H1 (cell line): ENCODE measurements around the gene TNIK. TPM values are rescaled to one million over a fixed set of nuclear protein-coding genes. Genes with fewer than 3 reads are reported as not detected.

ENCODE experiments used
- CTCF ChIA-PET: fragments of 300-600 bp; sonication (Branson Sonifier 250); formaldehyde crosslinking; loops from one replicate; lab custom pipeline; 2021; ENCODE audit not compliant: partially characterized antibody; lab: Charles Lee
- POLR2A ChIA-PET: fragments of 300-600 bp; sonication (Branson Sonifier 250); formaldehyde crosslinking; loops from one replicate; lab custom pipeline; 2021; ENCODE audit warnings: inconsistent platforms; ENCODE audit not compliant: partially characterized antibody; lab: Charles Lee
- DNase-seq, 2 experiments: peaks; one replicate each; pipeline versions ENCODE4 v3.0.0 to v3.0.0-alpha.2; 2010 to 2022; ENCODE audit warnings: low spot score in 2 of 2, low read depth in 1 of 2, mixed read lengths in 1 of 2
- FAIRE-seq: peaks from 2 replicates; lab custom pipeline; 2011; peaks lifted over from hg19 to GRCh38; lab: Jason Lieb, UNC
- H2AFZ ChIP-seq: 2 replicates; pipeline ENCODE4 v1.8.1; 2012; ENCODE audit warnings: low read length, inconsistent platforms
- H2AK5ac ChIP-seq: 2 replicates; pipeline ENCODE4 v1.6.1; 2013; ENCODE audit warnings: low read depth, low read length
- H2BK120ac ChIP-seq: replicated peaks from 2 replicates; pipeline ENCODE3; 2013; ENCODE audit warnings: low read depth, low read length, inconsistent platforms
- H2BK12ac ChIP-seq: 2 replicates; pipeline ENCODE4 v1.6.1; 2013; ENCODE audit warnings: low read depth, low read length
- H2BK15ac ChIP-seq: 2 replicates; pipeline ENCODE4 v1.6.1; 2013; ENCODE audit warnings: low read length
- H2BK20ac ChIP-seq: 2 replicates; pipeline ENCODE4 v1.6.1; 2013; ENCODE audit warnings: low read length
- H2BK5ac ChIP-seq: 2 replicates; pipeline ENCODE4 v1.6.1; 2013; ENCODE audit warnings: low read depth, low read length
- H3K14ac ChIP-seq: 2 replicates; pipeline ENCODE4 v1.6.1; 2013; ENCODE audit warnings: inconsistent platforms; ENCODE audit not compliant: insufficient read length
- H3K18ac ChIP-seq: 2 replicates; pipeline ENCODE4 v1.6.1; 2013; ENCODE audit warnings: low read length; ENCODE audit errors: extremely low read depth
- H3K23ac ChIP-seq: 2 replicates; pipeline ENCODE4 v1.6.1; 2013; ENCODE audit warnings: inconsistent platforms; ENCODE audit not compliant: insufficient read length
- H3K23me2 ChIP-seq: 2 replicates; pipeline ENCODE4 v1.6.1; 2013; ENCODE audit warnings: low read depth, low read length
- H3K27ac ChIP-seq: 2 replicates; pipeline ENCODE4 v1.6.1; 2011; ENCODE audit warnings: low read depth, low read length, inconsistent platforms
- H3K27me3 ChIP-seq, 4 experiments: replicated peaks in 1 of 4; 1 replicate in 1 of 4; 2 replicates in 3 of 4; pipeline versions ENCODE4 v1.6.1 to v1.8.1; 2011 to 2013; ENCODE audit warnings: low read length in 3 of 4, mild to moderate bottlenecking in 3 of 4, inconsistent platforms in 2 of 4, mixed read lengths in 2 of 4, moderate library complexity in 1 of 4; ENCODE audit not compliant: control insufficient read depth in 3 of 4, insufficient read depth in 3 of 4; ENCODE audit errors: extremely low read depth in 1 of 4
- H3K36me3 ChIP-seq, 4 experiments: 2 replicates each; pipeline versions ENCODE4 v1.6.1 to v1.8.1; 2011 to 2013; ENCODE audit warnings: mild to moderate bottlenecking in 4 of 4, low read length in 3 of 4, moderate library complexity in 2 of 4, control low read depth in 1 of 4, inconsistent platforms in 1 of 4; ENCODE audit not compliant: insufficient read depth in 4 of 4, control insufficient read depth in 2 of 4
- H3K4ac ChIP-seq: replicated peaks from 2 replicates; pipeline ENCODE3; 2013; ENCODE audit warnings: low read length, low read depth, mixed read lengths, inconsistent platforms; ENCODE audit not compliant: insufficient read length
- H3K4me1 ChIP-seq, 4 experiments: replicated peaks in 1 of 4; 1 replicate in 1 of 4; 2 replicates in 3 of 4; pipeline versions ENCODE4 v1.6.1 to v1.8.1; 2011 to 2013; ENCODE audit warnings: low read length in 3 of 4, inconsistent platforms in 2 of 4, mixed read lengths in 1 of 4; ENCODE audit not compliant: insufficient read depth in 4 of 4, control insufficient read depth in 3 of 4
- H3K4me2 ChIP-seq, 2 experiments: 2 replicates each; pipeline versions ENCODE4 v1.6.1 to v1.8.1; 2011 to 2013; ENCODE audit warnings: low read depth in 2 of 2, low read length in 2 of 2, control low read depth in 1 of 2, inconsistent platforms in 1 of 2, mild to moderate bottlenecking in 1 of 2; ENCODE audit not compliant: insufficient read depth in 1 of 2
- H3K4me3 ChIP-seq, 4 experiments: fragments of 200-600, 300-600 bp in 1 of 4; sonication (generic), shearing (Covaris generic), sonication (Bioruptor Twin) in 1 of 4; 2 replicates each; pipeline versions ENCODE4 v1.5.1 to v1.8.1; 2011 to 2016; ENCODE audit warnings: low read length in 4 of 4, low read depth in 3 of 4, control low read depth in 2 of 4, inconsistent platforms in 2 of 4, mild to moderate bottlenecking in 2 of 4, mixed read lengths in 1 of 4, moderate library complexity in 1 of 4; ENCODE audit not compliant: insufficient read depth in 2 of 4; ENCODE audit errors: extremely low read depth in 1 of 4
- H3K56ac ChIP-seq: replicated peaks from 2 replicates; pipeline ENCODE3; 2013; ENCODE audit warnings: low read depth, mild to moderate bottlenecking, mixed read lengths, low read length, inconsistent platforms; ENCODE audit not compliant: insufficient read length
- H3K79me1 ChIP-seq: 2 replicates; pipeline ENCODE4 v1.6.1; 2013; ENCODE audit warnings: low read depth, low read length, control low read depth
- H3K79me2 ChIP-seq, 2 experiments: 2 replicates each; pipeline versions ENCODE4 v1.6.1 to v1.8.1; 2012 to 2013; ENCODE audit warnings: low read length in 2 of 2, mild to moderate bottlenecking in 2 of 2, inconsistent platforms in 1 of 2; ENCODE audit not compliant: insufficient read depth in 2 of 2, control insufficient read depth in 1 of 2
- H3K9ac ChIP-seq, 4 experiments: replicated peaks in 1 of 4; 1 replicate in 1 of 4; 2 replicates in 3 of 4; pipeline versions ENCODE4 v1.6.1 to v1.8.1; 2011 to 2013; ENCODE audit warnings: low read depth in 3 of 4, low read length in 3 of 4, control low read depth in 2 of 4, mild to moderate bottlenecking in 2 of 4, moderate library complexity in 2 of 4, inconsistent platforms in 1 of 4; ENCODE audit errors: extremely low read depth in 1 of 4
- H3K9me3 ChIP-seq, 2 experiments: 2 replicates each; pipeline versions ENCODE4 v1.6.1 to v1.8.1; 2012 to 2013; ENCODE audit warnings: mild to moderate bottlenecking in 2 of 2, moderate library complexity in 2 of 2, control low read depth in 1 of 2, inconsistent platforms in 1 of 2, low read depth in 1 of 2, low read length in 1 of 2, mixed read lengths in 1 of 2; ENCODE audit not compliant: insufficient read depth in 2 of 2
- H4K20me1 ChIP-seq, 2 experiments: replicated peaks in 1 of 2; 2 replicates each; pipeline versions ENCODE3 to v1.8.1; 2011 to 2013; ENCODE audit warnings: inconsistent platforms in 2 of 2, low read length in 2 of 2, mild to moderate bottlenecking in 1 of 2; ENCODE audit not compliant: insufficient read depth in 2 of 2, control insufficient read depth in 1 of 2
- H4K5ac ChIP-seq: 2 replicates; pipeline ENCODE4 v1.6.1; 2013; ENCODE audit warnings: low read length, low read depth, mixed read lengths, inconsistent platforms; ENCODE audit not compliant: insufficient read length
- H4K8ac ChIP-seq: 2 replicates; pipeline ENCODE4 v1.8.0; 2013; ENCODE audit warnings: mild to moderate bottlenecking, moderate library complexity, low read length, inconsistent platforms; ENCODE audit not compliant: insufficient read depth; ENCODE audit errors: extremely low read depth
- H4K91ac ChIP-seq: replicated peaks from 2 replicates; pipeline ENCODE3; 2013; ENCODE audit warnings: low read length, mixed read lengths, inconsistent platforms; ENCODE audit not compliant: insufficient read length
- EZH2 ChIP-seq: fragments of 200-600 bp; sonication (generic); IDR thresholded peaks from 2 replicates; pipeline ENCODE4 v1.7.1; 2012; ENCODE audit warnings: low read depth, mild to moderate bottlenecking, moderate library complexity, low read length, inconsistent platforms; ENCODE audit not compliant: severe bottlenecking
- POLR2AphosphoS5 ChIP-seq: IDR thresholded peaks from 2 replicates; pipeline ENCODE4 v1.6.1; 2011; ENCODE audit warnings: low read depth, low read length
- SP4 ChIP-seq: IDR thresholded peaks from 2 replicates; pipeline ENCODE4 v1.6.1; 2012; ENCODE audit warnings: low read length, inconsistent platforms
- SRF ChIP-seq: IDR thresholded peaks from 2 replicates; pipeline ENCODE4 v1.6.1; 2011; ENCODE audit warnings: mild to moderate bottlenecking, low read depth, low read length, moderate library complexity
- SUZ12 ChIP-seq: fragments of 200-600 bp; sonication (generic); IDR thresholded peaks from 2 replicates; pipeline ENCODE4 v1.6.1; 2012; ENCODE audit warnings: mild to moderate bottlenecking, inconsistent platforms, low read length, moderate library complexity, mixed read lengths
- polyA plus RNA-seq, 7 experiments: library from polyadenylated mRNA; depleted of rRNA in 3 of 7; stranded (reverse) in 5 of 7; unstranded in 2 of 7; fragments of >200 nt in 5 of 7; fragments of 200-250 nt in 2 of 7; gene quantifications; 1 replicate in 5 of 7; 2 replicates in 1 of 7; 4 replicates in 1 of 7; pipeline versions ENCODE4 v1.2.1 to v1.2.3, GENCODE V29; 2011 to 2013; ENCODE audit warnings: missing spikeins in 2 of 7, mixed read lengths in 2 of 7
- total RNA-seq: library from RNA; stranded (reverse); fragmentation: NEBNext Ultra II Directional; extraction: Animal tissue kit (Norgen Biotek cat#: 25700); gene quantifications from 2 replicates; pipeline ENCODE4 v1.2.1, GENCODE V29; 2021

TNIK gene
- total and polyA plus RNA-seq, 2 of the 8 experiments (the other 6 are each of a cell fraction or from before 2014, with no cell fraction given) = 7.4 to 42.0 TPM

DNA sequence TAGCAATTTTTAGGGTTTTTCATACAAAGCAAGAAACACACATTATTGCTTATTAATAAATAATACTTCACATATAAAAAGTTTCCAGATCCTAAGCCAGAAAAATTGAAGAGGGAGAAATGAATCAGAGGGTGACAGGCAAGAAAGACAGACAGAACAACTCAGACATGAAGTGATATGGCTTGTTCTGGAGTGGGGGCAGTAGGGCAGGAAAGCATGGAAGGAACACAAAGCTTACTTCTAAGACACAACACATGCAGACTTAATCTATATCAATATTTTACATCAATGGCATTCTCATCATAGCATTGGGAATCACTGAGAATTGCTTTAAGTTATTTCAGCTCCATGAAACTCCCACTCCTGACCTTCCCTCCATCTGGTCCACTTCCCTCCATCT, 24.4 kb downstream of the TNIK start:
- no peaks in the 10 kb centered on the region; the same call in 1 of the 2 replicates for H3K79me1 ChIP-seq
- H3K18ac ChIP-seq = no peak overlapping the region
- no peak overlapping the region for H2BK120ac ChIP-seq
- FAIRE-seq = no peak
- POLR2A ChIA-PET = interaction anchor here (0.6 kb wide), 1 partner anchor 13 kb away, joined by 3 read pairs; no protein-coding TSS in a partner anchor
- no peak overlapping the region for H4K91ac ChIP-seq
- no peak overlapping the region for H4K5ac ChIP-seq
- no peak overlapping the region for H3K9ac ChIP-seq
- H2AFZ ChIP-seq = no peak overlapping the region
- H3K14ac ChIP-seq = no peak overlapping the region
- no peak overlapping the region for H4K8ac ChIP-seq
- H3K9me3 ChIP-seq = peaks cover 0 to 2% of the 10 kb centered on the region in 2 experiments; a peak in 1 of 4 replicates
- H3K4ac ChIP-seq = no peak overlapping the region
- no peak for DNase-seq
- H2BK5ac ChIP-seq = no peak overlapping the region
- no peaks in the 10 kb centered on the region for H3K36me3 ChIP-seq
- no peak overlapping the region for H3K23ac ChIP-seq
- no peaks in the 10 kb centered on the region for H4K20me1 ChIP-seq
- H3K4me3 ChIP-seq = no peak overlapping the region
- no peaks in the 10 kb centered on the region; the same call in 1 of the 2 replicates for H3K23me2 ChIP-seq
- CTCF ChIA-PET = interaction anchor here (0.6 to 1.6 kb wide), 3 partner anchors 37 to 602 kb away, joined by 3 to 4 read pairs (median 3); no protein-coding TSS in a partner anchor
- H3K27ac ChIP-seq = no peak overlapping the region
- no peak overlapping the region for H2BK20ac ChIP-seq
- no peak overlapping the region for H3K56ac ChIP-seq
- H2BK15ac ChIP-seq = no peak overlapping the region
- peaks cover 0 to 19% (median 6%) of the 10 kb centered on the region in 4 experiments; a peak in 5 of 7 replicates for H3K4me1 ChIP-seq
- no peak overlapping the region for H2AK5ac ChIP-seq
- H3K79me2 ChIP-seq = peaks cover 0 to 73% of the 10 kb centered on the region in 2 experiments; a peak in 2 of 4 replicates
- H2BK12ac ChIP-seq = no peak overlapping the region
- no peak overlapping the region for H3K4me2 ChIP-seq
- H3K27me3 ChIP-seq = no peaks in the 10 kb centered on the region
- TF ChIP-seq EZH2 (no peak), SRF (no peak), SUZ12 (no peak), SP4 (no peak), POLR2AphosphoS5 (no peak)
